Suppressor macrophage (primary cell): Measurements from ENCODE around the gene SNED1.
A peak's percentile ranks its signal among the peaks of the same experiment; 100 is the strongest.

Experiments used
- DNase-seq, 4 experiments: peaks; one replicate each; pipeline ENCODE4 v3.0.0-alpha.2; 2020 to 2022

SNED1 gene

DNA sequence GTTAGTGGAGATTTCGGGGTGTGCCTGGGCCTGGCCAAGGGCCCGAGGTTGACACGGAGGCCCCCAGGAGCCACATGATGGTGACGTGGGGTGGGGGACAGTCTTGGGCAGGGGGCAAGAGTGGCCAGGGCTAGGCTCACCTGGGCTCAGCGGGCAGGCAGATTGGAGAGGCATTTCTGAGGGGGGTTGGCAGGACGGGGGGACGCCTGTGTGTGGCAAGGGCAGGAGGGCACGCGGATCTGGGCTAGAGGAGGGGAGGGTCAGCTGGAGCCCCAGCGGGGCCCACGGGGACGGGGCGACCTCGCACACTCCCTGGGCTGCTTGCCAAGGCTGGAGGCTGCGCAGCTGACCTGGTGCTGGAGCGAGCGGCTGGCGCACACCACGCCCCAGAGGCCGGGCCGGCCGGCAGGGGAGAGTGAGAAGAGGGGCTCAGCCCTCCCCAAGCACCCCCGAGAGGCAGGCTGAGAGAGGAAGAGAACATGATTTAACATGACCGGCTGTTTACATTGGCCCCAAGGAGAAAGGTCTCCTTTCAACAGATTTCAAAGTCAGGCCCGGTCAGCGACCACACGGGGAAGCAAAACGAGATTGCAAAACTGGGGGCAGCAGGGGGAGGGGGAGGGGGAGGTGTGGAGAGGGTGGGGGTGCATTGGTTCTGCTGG lies 38.0 kb upstream of the SNED1 start:
- peak; percentile 46 to 75 (median 68) for DNase-seq

- peak; percentile 71 to 84 (median 81) for DNase-seq
Measured at GRCh38 chr2:240960971-240961876, 37.2 kb upstream of the SNED1 start.

DNA sequence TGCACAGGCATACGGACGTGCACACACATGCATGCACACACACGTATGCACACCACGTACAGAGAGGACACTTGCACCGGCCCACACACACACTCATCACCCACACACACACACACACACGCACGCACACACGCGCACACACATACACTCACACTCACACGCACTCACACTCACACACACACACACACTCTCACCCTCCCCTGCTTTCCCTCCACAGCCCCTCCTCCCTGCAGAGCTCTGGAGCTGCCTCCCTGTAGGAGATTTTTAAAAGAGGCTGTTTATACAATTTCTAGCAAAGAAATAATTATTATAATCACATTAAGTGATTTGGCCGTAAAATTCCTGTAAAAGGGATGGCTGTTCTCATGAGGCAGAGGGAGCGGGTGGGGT lies 36.5 kb upstream of the SNED1 start:
- DNase-seq, result no peak

DNA sequence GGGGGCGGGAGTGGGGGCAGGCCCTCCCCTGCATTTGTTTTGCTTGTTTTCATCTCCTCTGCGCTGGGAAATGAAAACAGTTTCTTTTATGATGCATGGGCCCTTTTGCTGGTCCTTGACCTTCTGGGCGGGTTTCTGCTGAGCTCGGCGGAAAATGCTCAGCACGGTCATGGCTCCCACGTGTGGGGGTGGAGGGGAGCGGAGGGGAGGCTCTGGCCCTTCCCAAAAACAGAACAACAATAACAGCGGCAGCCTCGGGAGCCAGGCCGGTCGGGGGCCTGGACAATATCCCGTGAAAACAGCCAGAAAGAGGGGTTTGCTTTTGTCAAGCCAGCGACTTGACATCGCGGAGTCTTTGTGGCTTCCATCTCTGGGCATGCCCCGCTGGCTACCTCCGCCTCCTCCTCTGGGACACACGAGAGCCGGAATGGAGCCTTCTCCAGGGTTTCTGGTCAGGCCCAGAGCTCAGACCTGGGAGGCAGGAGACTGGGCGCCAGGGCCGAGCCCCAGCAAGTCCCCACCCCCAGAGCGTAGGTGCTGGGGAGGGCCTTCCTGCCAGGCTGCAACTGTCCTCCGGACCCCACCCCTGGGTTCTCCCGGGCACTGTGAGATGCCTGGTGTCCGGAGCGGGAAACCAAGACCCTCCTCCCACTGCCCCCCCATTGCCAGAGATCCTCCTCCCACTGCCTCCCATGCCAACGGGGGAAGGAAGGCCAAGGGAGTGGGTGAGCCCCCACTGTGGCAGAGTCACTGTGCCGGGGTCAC lies 35.9 kb upstream of the SNED1 start:
- peak; percentile 74 to 86 (median 82) for DNase-seq

GRCh38 chr2:240963065-240963867 lies 35.2 kb upstream of the SNED1 start:
- no peak for DNase-seq

- no peak for DNase-seq
Measured at GRCh38 chr2:240963868-240964703, 34.3 kb upstream of the SNED1 start.

DNA sequence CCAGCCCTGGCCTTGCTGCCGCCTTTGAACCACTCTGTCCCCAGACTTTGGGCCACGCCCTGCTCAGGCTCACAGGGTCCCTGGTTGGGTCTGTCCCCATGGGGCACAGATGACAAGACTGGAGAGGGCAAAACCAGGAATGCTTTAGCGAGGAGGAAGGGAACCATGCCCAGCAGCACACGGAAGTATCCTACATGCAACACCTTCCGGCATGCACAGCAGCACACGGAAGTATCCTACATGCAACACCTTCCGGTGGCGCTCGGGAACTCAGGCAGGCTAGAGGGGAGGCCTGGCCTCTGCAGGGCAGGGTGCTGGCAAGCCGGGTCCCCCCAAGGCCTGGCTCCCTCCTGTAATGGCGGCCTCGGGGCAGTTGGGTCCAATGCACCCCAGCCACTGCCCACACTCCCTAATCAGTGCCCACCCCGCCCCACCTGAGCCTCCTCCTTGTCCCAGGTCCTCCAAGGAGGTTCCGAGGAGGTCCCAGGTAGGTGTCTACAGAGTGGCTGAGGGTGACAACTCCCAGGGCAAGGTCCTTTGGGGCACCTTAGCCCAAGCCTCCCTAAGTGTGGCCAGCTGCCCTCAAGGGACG lies 33.6 kb upstream of the SNED1 start:
- no peak for DNase-seq

GRCh38 chr2:240965296-240965904 lies 33.0 kb upstream of the SNED1 start:
- DNase-seq, result peak; percentile 65 to 87 (median 82)

- DNase-seq, result peak in 3 of 4 experiments; percentile 23 to 42 (median 37)
Measured at GRCh38 chr2:240965905-240966456, 32.4 kb upstream of the SNED1 start.

DNA sequence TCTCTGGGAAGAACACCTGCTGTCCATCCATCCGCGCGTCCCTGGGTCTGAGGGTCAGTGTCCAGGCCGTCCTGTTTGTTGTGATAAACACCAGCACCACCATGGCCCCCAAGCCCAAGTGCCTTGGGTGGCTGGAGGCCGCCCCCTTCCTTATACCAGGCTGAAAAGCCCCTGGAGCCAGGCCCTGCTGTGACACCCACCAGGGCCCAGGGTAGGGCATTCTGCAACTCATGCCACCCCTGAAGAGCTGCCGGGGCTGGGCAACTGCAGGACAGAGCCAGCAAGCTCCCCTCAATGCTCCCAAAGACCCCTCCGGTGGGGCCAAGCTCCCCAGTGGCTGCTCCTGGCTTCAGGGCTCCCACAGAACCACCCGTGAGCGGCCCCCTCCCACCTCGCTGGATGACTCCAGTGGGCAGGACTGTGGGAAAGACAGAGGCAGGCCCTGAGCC lies 31.9 kb upstream of the SNED1 start:
- no peak for DNase-seq

DNA sequence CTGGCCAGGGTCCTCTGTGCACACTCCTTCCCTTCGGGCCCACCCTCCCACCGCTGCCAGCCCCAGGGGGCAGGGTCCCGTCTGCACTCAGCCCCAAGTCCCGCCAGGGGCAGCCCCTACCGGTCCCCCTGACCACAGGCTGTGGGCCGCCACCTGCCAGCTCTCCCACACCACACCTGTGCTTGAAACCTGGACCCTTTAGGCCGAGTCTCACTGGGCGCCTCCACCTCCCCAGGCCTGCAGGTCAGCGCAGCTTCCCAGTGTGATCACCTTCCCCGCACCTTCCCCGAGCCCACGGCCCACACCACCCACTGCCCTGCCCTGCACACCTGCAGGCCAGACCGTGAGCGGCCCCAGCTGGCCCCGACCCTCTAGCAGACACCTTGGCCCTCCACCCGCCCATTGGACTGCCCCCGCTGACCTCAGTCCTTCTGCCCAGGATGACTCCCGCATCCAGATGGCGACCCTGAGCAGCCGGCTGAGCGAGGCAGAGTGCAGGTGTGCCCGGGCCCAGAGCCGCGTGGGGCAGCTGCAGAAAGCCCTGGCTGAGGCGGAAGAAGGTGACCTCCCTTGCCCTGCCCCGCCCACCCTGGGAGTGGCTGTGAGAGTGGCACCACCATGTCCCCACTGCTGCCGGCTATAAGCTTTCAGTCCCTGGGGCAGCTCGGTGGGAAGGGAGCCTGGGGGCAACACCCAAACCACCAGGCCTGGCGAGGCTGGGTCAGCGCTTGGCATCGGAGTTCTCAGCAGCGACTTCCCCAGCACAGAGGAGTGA lies 31.3 kb upstream of the SNED1 start:
- DNase-seq, result no peak

DNA sequence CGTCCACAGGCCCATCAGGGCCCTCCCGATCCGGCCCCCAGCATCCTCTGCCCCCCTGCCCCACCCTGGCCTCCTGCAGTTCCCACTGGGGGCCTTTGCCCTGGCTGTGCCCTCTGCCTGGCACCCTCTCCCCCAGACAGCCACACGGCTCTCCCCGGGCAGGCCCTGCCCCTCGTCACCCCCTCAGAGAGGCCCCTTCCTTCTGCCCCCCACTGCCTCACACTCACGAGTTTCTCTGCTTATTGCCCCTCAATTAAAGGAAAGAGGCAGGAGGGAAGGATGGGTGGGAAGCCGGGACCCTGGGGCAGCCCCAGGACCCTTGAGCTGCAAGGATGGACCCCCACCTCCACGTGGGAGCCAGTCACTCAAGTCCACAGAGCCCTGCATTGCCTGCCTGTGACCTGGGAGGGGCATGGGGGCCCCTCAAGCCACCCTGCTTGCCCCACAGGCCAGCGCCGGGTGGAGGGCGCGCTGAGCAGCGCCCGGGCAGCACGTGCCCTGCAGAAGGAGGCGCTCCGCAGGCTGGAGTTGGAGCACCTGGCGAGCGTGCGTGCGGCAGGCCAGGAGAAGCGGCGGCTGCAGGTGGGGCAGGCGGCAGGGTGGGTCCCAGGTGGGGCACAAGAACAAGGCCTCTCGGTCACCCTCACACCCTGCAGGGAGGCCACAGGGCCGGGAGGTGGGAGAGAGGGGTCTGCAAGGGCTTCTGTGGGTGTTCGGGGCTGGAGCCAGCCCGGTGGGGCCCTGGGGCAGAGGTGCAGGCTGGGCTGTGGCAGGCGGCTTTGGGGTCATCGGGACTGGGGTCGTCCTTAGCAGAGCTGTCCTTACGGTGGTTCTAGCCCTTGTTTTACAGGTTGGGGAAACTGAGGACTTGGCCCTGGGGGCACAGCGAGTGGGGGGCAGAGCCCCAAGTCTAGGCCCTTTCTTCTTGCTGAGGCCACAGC lies 30.5 kb upstream of the SNED1 start:
- DNase-seq, result no peak

GRCh38 chr2:240968731-240969624 lies 29.4 kb upstream of the SNED1 start:
- no peak for DNase-seq

DNA sequence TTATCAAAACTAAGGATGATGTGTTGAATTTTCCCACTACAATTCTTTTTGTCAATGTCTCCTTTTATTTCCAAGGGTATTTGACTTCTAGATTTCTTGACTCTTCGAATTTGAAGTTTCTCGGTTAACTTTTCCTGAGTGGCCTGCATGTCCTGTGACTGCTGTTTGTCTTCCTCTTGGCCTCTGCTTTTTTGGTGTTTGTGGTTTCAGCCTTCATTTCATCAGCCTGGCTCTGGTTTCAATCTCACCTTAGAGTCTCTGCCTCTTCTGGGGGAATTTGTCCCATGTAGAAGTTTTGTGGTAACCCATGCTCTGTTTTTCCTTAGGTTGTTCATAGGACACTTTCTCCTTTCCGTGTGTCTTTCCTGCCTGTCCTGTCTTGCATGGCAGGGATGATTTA lies 28.3 kb upstream of the SNED1 start:
- no peak for DNase-seq

DNA sequence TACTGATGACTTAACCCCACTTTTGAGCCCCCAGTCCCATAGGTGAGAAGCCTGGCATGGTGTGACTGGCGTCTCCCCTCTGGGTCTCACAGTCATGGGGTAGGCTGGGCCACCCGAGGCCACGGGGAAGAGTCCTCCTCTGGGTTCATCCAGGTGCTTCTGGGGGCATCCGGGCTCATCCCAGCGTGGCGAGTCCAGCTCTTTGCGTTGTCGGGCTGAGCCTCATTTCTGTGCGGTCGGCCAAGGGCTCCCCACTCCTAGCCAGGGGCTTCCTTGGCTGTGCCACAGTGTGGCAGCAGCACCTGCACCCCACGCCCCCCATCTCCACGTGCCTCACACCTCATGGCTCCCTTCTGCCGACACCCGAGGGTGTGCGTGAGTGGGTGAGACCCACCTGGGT lies 27.6 kb upstream of the SNED1 start:
- DNase-seq, result no peak

GRCh38 chr2:240972201-240972600 lies 26.2 kb upstream of the SNED1 start:
- no peak for DNase-seq
